Panc1 (cell line): Measurements from ENCODE around the gene PNO1.

ENCODE experiments used
- CTCF ChIP-seq: fragments of 450-650 bp; IDR thresholded peaks from 2 replicates; pipeline ENCODE4 v1.5.1; 2017; ENCODE audit warnings: mild to moderate bottlenecking
- POLR2AphosphoS5 ChIP-seq: IDR thresholded peaks from 2 replicates; pipeline ENCODE4 v1.6.1; 2012; ENCODE audit warnings: mild to moderate bottlenecking, low read depth, low read length, moderate library complexity

DNA sequence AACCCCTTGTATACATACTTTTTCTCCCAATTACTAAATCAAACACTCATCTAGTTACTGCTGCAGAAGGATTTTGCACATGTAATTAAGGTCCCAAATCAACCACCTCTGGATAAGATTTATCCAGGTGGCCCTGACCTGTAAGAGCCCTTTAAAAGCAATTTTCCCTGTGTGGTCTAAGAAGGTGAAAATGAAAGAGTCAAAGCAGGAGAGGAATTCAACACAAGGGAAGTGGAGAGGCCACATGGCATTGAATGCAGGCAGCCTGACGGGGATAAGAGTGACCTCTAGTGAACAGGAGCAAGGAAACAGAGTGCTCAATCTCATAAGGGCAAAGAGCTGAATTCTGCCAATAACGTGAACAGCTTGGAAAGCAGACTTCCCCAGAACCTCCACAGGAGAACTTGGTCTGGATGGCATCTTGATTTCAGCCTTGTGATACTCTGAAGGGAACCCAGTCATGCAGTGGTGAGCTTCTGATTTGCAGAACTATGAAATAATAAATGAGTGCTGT, 67.5 kb downstream of the PNO1 start:
- no peak for TF ChIP-seq POLR2AphosphoS5
- TF ChIP-seq CTCF: peak; percentile 73
